NCI-H146 treated with DMSO at 0.1 percent for 48 hours (cell line): ENCODE measurements around the gene GADL1.

Experiments used
- DNase-seq: peaks from one replicate; lab custom pipeline; 2025; ENCODE audit not compliant: unreplicated experiment; lab: John Stamatoyannopoulos, UW

Gene GADL1

DNA sequence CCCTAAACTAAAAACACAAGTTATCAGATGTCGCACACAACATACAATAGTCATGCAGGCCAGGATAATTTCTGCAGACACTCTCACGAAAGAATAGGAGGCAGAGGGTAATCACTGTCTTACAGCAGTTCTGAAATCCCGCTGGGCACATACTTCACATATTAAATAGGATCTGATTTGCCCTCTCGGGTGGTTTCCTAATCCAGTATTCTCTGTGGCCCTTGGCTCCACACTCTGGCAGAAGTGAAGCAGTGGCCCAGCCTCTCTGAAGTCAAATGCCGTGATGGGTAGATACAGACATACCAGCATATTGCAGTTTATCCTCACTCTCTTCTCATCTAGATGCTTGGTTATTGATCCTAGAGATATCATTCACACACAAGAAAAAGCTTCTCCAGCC lies 19.0 kb downstream of the GADL1 start:
- no peak for DNase-seq

DNA sequence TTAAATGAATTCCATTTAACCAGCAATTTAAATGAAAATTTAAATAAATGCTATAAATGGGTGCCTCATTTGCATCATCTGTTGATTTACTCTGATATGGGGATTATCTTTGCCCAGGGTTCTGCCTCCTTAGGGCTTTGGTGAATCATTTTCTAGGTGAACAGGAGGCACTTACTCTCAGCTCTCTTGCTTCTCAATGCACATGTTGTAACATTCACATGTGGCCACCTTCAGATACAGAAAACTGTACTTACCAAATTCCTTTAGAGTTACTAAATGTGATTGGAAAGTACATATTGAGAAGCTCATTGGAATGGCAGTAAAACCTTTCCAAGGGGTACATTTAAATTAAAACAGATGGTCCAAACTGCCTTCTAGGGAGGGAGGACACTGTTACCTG lies 20.8 kb downstream of the GADL1 start:
- no peak for DNase-seq

GRCh38 chr3:30872879-30873278 lies 21.6 kb downstream of the GADL1 start:
- no peak for DNase-seq

GRCh38 chr3:30871720-30872119 lies 22.7 kb downstream of the GADL1 start:
- DNase-seq: peak; percentile 39

GRCh38 chr3:30864836-30865235 lies 29.6 kb downstream of the GADL1 start:
- DNase-seq: no peak

DNA sequence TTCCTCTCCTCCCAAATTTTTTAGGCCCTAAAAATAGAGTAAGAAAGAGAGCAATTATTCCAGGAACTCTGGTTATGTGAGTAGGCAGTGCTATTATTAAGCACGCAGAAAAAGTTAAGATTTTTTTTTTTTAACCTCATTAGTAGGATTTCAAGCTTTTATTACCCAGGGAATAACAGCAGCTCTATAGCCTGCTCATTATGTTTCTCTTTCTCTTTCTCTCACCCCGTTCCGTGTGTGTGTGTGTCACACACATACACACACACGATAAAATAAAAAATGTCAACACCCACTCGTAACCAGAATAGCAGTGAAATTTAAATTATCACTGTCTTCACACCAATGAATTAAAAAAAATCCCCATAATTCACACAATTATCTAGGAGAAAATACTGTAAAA lies 30.3 kb downstream of the GADL1 start:
- no peak for DNase-seq

- no peak for DNase-seq
Measured at GRCh38 chr3:30862004-30862403, 32.5 kb downstream of the GADL1 start.

- no peak for DNase-seq
Measured at GRCh38 chr3:30858894-30859389, 35.5 kb downstream of the GADL1 start.

GRCh38 chr3:30855400-30856292 lies 38.8 kb downstream of the GADL1 start:
- DNase-seq: no peak

GRCh38 chr3:30852833-30853232 lies 41.6 kb downstream of the GADL1 start:
- DNase-seq: no peak

DNA sequence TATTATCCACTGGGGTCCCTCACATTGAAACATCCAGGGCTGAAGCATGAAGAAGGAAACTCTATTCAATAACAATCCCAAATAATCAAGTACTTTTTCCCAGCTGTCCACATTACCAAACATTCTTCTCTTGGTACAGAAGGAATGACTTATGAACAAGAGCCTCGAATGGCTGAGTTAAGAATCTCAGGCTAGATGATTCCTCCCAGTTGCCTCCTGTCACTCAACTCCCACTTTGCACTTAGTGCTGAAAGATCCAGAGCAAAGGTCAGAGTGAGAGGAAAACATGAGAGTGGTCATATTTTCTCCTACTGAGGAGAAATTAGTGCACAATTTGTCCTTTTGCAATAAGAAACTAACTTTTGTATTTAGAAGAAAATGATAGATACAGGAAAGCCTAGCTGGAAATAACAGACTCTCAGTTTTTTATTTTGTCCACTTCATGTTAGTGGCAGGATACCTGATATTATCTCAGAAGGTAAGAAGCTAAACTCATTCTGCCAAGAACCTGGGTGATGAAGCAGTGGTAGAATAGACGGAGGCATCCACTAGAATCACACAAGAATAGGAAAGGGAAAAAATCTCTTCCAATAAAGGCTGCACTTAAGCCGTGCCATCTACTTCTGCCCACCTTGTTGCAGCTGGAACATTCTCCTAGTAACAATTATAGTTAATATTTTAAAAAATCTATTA lies 46.2 kb downstream of the GADL1 start:
- no peak for DNase-seq

DNA sequence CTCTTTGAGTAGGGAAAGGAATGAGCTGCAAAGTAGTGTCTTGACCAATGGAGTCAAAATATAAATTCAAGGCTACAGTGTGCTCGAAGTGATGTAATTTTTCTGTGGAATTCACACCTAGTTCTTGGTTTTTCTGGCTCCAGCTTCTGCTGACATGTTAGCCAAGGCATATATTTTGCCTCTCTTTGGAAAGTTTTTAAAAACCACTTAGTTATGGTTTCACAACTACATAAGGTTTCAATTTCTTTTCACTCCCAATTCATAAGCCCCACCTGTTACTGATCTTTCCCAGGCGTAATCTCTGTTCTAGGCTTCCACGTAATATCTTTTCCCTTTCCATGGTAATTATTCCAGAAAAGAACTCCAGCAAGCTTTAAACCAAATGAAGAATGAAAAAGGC lies 46.9 kb downstream of the GADL1 start:
- no peak for DNase-seq

DNA sequence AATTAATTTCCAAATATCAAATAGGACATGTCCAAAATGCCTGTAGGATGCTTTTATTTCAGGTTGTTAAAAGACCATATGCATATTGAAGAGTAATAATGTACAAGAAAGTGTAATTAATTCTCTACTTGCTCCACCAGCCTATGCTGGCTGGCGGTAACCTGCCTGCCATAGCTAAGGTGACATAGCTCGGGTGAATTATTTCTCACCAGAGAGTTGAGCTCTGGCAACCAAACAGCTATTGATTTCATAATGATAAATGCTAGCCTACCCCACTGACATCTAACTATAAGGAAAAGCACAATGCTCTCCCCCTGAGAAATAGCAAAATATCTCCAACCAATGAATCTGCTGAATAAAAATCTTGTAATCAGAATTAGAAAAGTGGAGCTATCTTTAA lies 48.9 kb downstream of the GADL1 start:
- no peak for DNase-seq

DNA sequence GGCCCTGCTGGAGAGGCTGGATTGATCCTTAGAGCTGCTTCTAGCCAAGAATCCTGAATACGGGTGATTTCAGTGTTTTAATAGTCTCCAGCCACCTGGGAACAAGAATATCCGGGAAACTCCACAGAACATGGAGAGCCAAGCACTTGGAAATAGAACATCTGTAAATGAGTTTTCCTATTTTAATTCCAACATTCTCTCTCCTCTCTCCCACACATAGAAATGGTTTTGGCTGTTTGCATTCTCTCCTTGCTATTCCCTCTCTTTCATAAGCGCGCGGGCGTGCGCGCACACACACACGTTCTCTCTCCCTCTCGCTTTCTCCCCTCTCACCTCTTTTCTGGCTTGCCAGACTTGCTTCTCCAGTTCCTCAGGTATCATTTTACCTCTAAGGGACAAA lies 50.6 kb downstream of the GADL1 start:
- no peak for DNase-seq

GRCh38 chr3:30836141-30836540 lies 58.3 kb downstream of the GADL1 start:
- no peak for DNase-seq

DNA sequence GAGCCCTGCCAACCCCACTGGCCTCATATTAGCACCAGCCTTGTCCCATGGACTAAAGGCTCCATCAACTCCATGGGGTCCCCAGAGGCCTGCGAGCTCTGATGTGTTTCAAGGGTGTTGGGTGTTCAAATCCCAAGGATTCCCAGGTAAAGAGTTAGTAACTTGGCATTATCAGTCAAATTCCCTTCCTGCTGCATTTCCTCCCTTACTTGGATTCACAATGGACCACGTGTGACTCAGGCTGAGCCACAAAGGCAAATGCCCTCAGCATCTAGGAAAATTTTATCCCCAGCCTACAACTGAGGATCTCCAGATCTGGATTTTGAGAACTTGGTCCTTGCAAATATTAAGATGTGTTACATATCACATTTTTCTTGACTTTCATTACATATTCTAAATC lies 58.8 kb downstream of the GADL1 start:
- no peak for DNase-seq

DNA sequence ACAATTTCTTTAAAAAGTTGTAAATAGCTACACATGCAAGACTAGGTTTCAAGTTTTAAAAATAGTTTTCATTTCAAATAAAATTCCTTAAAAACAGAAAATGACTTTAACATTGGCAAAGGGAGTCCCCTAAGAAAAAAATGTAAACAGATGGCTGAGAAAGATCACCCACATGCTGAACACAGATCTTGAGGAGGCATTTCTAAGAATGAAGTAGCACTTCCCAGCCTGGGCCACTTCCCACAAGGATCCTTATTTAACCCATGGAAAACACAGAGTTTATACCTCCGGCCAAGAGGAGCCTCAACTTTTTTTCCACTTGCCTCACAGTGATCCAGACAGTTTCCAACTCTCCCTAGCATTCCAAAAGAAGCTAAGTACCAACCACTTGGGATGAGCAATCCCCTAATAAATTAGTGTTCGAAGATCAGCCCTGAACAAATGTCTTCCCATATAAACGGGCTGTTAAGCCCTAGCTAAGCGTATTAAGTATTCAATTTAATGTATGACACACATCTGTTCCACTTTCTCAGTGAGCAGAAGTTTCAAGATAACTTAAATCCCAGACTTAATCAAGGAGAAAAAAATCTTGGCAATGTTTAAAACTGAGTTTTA lies 61.4 kb downstream of the GADL1 start:
- DNase-seq: no peak

GRCh38 chr3:30827080-30827479 lies 67.4 kb downstream of the GADL1 start:
- no peak for DNase-seq

GRCh38 chr3:30826531-30826942 lies 67.9 kb downstream of the GADL1 start:
- DNase-seq: no peak

DNA sequence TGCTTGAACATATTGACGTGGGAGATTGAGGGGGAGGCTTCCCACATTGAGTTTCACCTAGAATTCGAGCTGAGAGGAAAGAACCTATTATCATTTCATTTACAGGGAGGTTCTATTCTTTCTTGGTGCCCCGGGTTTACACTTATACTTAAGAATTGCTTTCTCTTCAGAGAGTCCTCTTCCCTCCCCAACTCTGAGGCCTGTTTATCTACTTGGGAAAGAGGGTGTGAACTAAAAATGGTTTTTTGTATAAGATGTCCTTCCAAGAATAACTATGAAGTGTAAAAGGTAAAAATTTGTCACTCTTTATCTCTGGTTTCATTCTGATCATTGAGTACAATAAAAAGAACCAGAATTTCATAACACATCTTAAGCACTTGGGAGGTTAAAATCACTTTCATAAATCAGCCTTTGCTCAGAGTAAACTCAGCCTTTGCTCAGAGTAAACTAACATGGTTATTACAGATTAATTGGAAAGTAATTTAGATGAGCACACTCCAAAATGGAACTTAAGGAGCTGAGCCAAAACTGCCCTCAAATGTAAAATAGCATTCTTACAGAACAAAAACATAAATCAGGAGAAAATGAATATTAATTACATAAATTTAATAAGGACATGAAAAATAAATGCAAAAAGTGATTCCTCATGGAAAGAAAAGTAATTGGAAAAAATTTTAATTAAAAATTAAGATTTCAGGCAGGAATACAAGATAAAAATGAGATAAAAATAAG lies 75.2 kb downstream of the GADL1 start:
- no peak for DNase-seq

DNA sequence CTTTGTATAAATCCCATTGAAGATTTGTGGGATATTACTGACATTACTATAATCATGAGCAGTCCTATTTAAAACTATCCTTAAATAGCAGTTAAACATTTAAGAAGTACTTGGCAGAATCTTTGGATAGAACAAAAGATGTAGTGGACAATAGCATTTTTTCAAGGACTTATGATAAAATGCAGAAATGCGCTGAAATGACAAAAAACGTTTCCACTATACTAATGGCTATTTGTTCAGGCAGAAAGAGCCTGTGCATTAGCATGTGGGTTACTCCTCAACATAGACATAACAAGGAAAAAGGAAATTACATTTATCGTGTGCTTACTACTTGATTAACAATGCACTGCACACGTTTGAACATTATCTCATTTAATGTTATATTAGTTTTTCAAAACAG lies 80.7 kb downstream of the GADL1 start:
- DNase-seq: no peak
